Right lobe of liver (tissue), 6 donors: ENCODE data around the gene MDFI. TPM values are rescaled to one million over a fixed set of nuclear protein-coding genes. Genes with fewer than 3 reads are reported as not detected.

Experiments
- ATAC-seq, 4 donors: fragments of 200-7000 bp; cut with Tn5 transposase; one replicate each; pipeline ENCODE4 v1.9.1; 2020; ENCODE audit warnings: mild to moderate bottlenecking in 4 of 4, moderate library complexity in 4 of 4
- DNase-seq, 3 donors: peaks; one replicate each; pipeline ENCODE4 v3.0.0-alpha.2; 2020
- H3K27ac ChIP-seq, 3 donors: fragments of 200-600 bp; one replicate each; pipeline ENCODE4 v1.8.0; 2022
- H3K27me3 ChIP-seq, 2 donors: fragments of 200-600 bp; one replicate each; pipeline ENCODE4 v1.8.0; 2022
- H3K36me3 ChIP-seq, 4 donors: fragments of 200-600 bp; sonication (generic) in 1 of 4; one replicate each; pipeline versions ENCODE4 v1.5.1 to v1.8.0; 2017 to 2022; ENCODE audit warnings: control low read depth in 1 of 4
- H3K4me1 ChIP-seq, 4 donors: fragments of 200-600 bp; sonication (generic) in 1 of 4; one replicate each; pipeline versions ENCODE4 v1.5.1 to v1.8.0; 2017 to 2022; ENCODE audit warnings: control low read depth in 1 of 4
- H3K4me3 ChIP-seq, 3 donors: fragments of 200-600 bp; one replicate each; pipeline ENCODE4 v1.8.0; 2022
- H3K9me3 ChIP-seq, 4 donors: fragments of 200-600 bp; sonication (generic) in 1 of 4; one replicate each; pipeline versions ENCODE4 v1.5.1 to v1.8.0; 2017 to 2022; ENCODE audit warnings: control low read depth in 1 of 4
- POLR2A ChIP-seq: fragments of 450-650 bp; IDR thresholded peaks from one replicate; pipeline ENCODE4 v1.6.1; 2017; ENCODE audit warnings: antibody characterized with exemption, mild to moderate bottlenecking
- WGBS: methylation state at CpG from one replicate; pipeline ENCODE4 v1.1.6; 2018; ENCODE audit warnings: low coverage, low lambda C conversion rate; ENCODE audit not compliant: insufficient coverage; ENCODE audit errors: missing lambda C conversion rate; 5-methylcytosine and 5-hydroxymethylcytosine counted together
- intact Hi-C, 2 donors: fragments of 100-400 bp; cut with DNase I; formaldehyde crosslinking; loops; one replicate each; pipeline versions ENCODE4 v1.11.2 to v1.14.1; 2022
- total RNA-seq, 6 experiments: library from RNA; depleted of rRNA in 2 of 6; stranded (reverse); fragments of >200 nt in 2 of 6; fragmentation: NEBNext Ultra II Directional in 3 of 6; extraction: Animal tissue kit (Norgen Biotek cat#: 25700) in 3 of 6; gene quantifications; one replicate each; pipeline versions ENCODE4 v1.1.0 to v1.2.4, GENCODE V29; 2016 to 2023
- TF ChIP-seq, protein P1 (sequence below), 4 donors: fragments of 200-600 bp in 3 of 4; fragments of 450-650 bp in 1 of 4; IDR thresholded peaks; one replicate each; pipeline versions ENCODE4 v1.5.1 to v1.8.0; 2016 to 2022; ENCODE audit warnings: antibody characterized with exemption in 4 of 4, mild to moderate bottlenecking in 2 of 4
- donor health status: DM: no; HTN: yes; CAD: no.
- donor health status: DM: no; HTN: no; CAD: no.
- donor health status: DM: no; HTN: no; CAD: no.
- donor health status: DM: no; HTN: yes; CAD: no.
- donor health status: DM: no; HTN: yes; CAD: no.

Gene MDFI
- total RNA-seq, 6 experiments from 2014 or later, result 0.29 to 2.4 (median 1.1) TPM; not detected in 3

DNA sequence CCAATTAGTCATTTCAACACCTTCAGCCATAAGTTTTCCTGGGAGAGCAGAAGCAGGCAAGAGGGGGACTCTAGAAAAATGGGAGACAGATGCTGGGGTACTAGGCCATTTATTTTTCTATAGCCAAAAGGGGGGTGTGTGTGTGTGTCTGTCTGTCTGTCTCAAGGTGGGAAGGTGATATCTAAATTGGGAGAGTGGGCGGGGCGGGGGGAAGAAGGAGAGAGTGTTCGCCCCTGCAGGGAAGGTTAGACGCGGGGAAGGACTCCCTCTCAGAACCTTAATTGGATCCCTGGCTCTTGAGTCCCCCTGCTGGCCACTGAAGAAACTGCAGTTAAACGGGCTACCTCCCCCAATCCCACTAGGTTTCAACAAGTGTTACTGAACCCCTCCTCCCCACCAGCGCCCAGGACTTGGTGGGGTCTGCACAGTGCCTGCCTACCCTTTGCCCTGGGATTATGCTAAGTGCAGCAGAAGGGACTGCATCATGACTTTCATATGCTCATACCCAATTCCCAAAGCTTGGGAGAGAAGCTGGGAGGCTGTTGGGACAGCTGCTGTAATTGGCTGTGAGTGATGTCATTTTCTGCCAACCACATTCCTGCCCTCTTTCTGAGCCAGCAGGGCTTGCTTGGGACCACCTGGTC is 46.3 kb upstream of the MDFI start:
- Histone ChIP-seq H3K4me3 (no peak overlapping the region), H3K36me3 (peaks cover 0 to 30% (median 3%) of the 10 kb centered on the region in 4 donors), H3K27me3 (no peaks in the 10 kb centered on the region), H3K9me3 (no peaks in the 10 kb centered on the region), H3K4me1 (no peaks in the 10 kb centered on the region), H3K27ac (no peak overlapping the region)
- peak in 2 of 3 donors; percentile 54 to 73 for DNase-seq
- ATAC-seq, result peak; percentile 79 to 90 (median 86)
- intact Hi-C loops, result loop anchor here (5.0 to 10.0 kb wide), 3 partner anchors 130 to 220 kb away; no protein-coding TSS in a partner anchor
- TF ChIP-seq POLR2A, result no peak
- TF ChIP-seq, protein P1, sequence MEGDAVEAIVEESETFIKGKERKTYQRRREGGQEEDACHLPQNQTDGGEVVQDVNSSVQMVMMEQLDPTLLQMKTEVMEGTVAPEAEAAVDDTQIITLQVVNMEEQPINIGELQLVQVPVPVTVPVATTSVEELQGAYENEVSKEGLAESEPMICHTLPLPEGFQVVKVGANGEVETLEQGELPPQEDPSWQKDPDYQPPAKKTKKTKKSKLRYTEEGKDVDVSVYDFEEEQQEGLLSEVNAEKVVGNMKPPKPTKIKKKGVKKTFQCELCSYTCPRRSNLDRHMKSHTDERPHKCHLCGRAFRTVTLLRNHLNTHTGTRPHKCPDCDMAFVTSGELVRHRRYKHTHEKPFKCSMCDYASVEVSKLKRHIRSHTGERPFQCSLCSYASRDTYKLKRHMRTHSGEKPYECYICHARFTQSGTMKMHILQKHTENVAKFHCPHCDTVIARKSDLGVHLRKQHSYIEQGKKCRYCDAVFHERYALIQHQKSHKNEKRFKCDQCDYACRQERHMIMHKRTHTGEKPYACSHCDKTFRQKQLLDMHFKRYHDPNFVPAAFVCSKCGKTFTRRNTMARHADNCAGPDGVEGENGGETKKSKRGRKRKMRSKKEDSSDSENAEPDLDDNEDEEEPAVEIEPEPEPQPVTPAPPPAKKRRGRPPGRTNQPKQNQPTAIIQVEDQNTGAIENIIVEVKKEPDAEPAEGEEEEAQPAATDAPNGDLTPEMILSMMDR (IDR thresholded peaks at IDR 0.05), result peak; percentile 87 to 91 (median 89)
- WGBS, result 4% methylated on average over 7 of the region's 7 CpGs

DNA sequence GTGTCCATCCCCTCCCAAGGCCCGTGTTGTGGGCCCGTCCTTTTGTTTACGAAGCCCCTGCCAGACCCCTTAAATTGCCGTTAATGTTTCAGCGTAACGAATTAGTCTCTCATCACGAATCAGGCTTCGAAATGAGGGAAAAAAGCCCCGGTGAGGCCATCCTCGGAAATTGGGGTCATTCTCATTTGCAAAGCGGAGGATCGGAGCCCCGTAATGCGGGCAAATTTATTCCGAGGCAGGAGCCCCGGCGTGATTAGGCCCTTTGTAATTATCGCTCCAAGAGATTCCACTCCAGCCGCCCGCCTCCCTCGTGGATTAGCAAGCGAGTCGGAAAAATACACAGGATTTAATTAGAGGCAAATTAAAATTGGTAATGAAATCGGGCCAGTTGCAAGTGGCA is 44.9 kb upstream of the MDFI start:
- TF ChIP-seq, protein P1 (IDR thresholded peaks at IDR 0.05), result no peak
- TF ChIP-seq POLR2A, result no peak
- 90% methylated on average over 24 of the region's 24 CpGs for WGBS
- H3K27me3 ChIP-seq, result no peaks in the 10 kb centered on the region
- DNase-seq (no peak), ATAC-seq (no peak)
- peaks cover 0 to 34% (median 2%) of the 10 kb centered on the region in 4 donors for H3K36me3 ChIP-seq
- no peaks in the 10 kb centered on the region for H3K9me3 ChIP-seq
- H3K4me1 ChIP-seq, result no peaks in the 10 kb centered on the region
- no peak overlapping the region for H3K4me3 ChIP-seq
- no peak overlapping the region for H3K27ac ChIP-seq
- intact Hi-C loops, result loop anchor here (5.0 to 10.0 kb wide), 3 partner anchors 131 to 221 kb away; no protein-coding TSS in a partner anchor

DNA sequence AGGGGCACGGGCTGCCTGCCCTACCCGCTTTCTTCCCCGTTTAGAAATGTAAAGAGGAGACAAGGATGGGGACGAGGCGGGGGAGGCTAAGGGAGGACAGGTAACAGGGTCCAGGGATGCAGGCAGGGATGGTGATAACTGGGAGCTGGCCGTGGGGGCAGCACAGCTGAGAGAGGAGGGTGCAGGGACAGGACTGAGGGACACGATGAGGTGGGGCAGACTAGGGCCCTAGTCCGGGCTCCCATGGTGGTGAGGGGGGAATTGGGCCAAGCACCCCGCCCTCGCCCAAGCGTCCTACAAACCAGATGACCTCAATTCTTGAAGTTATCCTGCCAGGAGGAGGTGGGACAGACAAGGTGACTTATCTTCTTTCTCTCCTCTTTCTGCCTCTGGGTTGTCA is 44.4 kb upstream of the MDFI start:
- no peak for TF ChIP-seq POLR2A
- TF ChIP-seq, protein P1 (IDR thresholded peaks at IDR 0.05), result no peak
- WGBS, result 83% methylated on average over 5 of the region's 11 CpGs
- no peak for ATAC-seq
- no peak overlapping the region for H3K27ac ChIP-seq
- no peak for DNase-seq
- intact Hi-C loops, result loop anchor here (5.0 to 10.0 kb wide), 3 partner anchors 132 to 222 kb away; no protein-coding TSS in a partner anchor
- no peaks in the 10 kb centered on the region for H3K27me3 ChIP-seq
- H3K4me3 ChIP-seq, result no peak overlapping the region
- H3K36me3 ChIP-seq, result peaks cover 0 to 34% (median 0%) of the 10 kb centered on the region in 4 donors
- no peaks in the 10 kb centered on the region for H3K9me3 ChIP-seq
- no peaks in the 10 kb centered on the region for H3K4me1 ChIP-seq

DNA sequence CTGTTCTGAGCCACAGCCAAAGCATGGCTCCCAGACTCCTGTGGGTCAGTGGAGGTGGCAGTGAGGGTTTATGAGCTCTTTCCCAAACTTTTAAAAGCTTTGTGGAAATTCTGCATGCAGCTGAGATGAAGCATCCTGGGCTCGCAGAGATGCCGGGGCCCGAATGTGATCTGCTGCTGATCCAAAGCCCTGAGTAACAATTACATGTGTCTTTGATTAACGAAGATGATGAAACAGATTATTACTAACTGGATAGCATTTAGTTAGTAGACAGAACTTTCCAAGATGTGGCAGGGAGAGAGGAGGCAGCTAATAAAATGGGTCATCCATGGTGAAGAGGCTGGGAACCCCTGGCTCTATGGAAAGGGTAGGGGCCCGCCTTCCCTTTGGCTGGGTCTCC is 43.9 kb upstream of the MDFI start:
- peaks cover 0 to 32% (median 0%) of the 10 kb centered on the region in 4 donors for H3K36me3 ChIP-seq
- no peaks in the 10 kb centered on the region for H3K9me3 ChIP-seq
- H3K4me1 ChIP-seq, result no peaks in the 10 kb centered on the region
- ATAC-seq (no peak), DNase-seq (no peak)
- no peak overlapping the region for H3K27ac ChIP-seq
- WGBS, result 100% methylated on average over 3 of the region's 5 CpGs
- TF ChIP-seq, protein P1 (IDR thresholded peaks at IDR 0.05), result no peak
- TF ChIP-seq POLR2A, result no peak
- intact Hi-C loops, result loop anchor here (5.0 to 10.0 kb wide), 3 partner anchors 132 to 222 kb away; no protein-coding TSS in a partner anchor
- H3K27me3 ChIP-seq, result no peaks in the 10 kb centered on the region
- H3K4me3 ChIP-seq, result no peak overlapping the region
